Stimulated activated CD4-positive, alpha-beta T cell treated with anti-CD3 and anti-CD28 coated beads, Interleukin-15, amount 100 ng/mL, for 48 hours (primary cell): ENCODE measurements around the gene CD2.
"Not testable (repeated sequence)": the region's sequence is repeated elsewhere in the genome, so short reads cannot be mapped to it uniquely, and the experiment has no call there.

Experiments
- DNase-seq, 2 donors: peaks; one replicate each; pipeline ENCODE4 v3.0.0-alpha.2; 2020; ENCODE audit warnings: low read depth in 2 of 2

The CD2 gene

GRCh38 chr1:116732726-116733125 lies 21.5 kb upstream of the CD2 start:
- DNase-seq = no peak

GRCh38 chr1:116733476-116734365 lies 20.5 kb upstream of the CD2 start:
- no peak for DNase-seq

DNA sequence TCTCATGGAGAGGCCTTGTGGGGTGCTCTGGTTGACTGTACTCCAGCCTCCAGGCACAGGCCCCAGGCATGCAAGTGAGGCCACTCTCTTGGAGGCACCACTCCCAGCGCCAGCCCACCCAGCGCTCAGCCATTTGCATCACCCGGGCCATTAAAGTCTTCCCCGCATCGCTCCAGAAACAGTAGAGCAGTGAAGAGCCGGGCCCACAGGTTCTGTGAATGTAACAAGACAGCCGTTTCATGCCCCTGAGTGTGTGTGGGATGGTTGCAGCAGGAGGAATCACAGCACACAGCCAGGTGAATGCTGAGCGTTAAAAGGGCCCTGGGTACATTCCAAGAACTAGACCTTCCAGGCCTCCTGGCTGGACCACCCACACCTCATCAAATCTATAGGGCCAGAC lies 19.0 kb upstream of the CD2 start:
- no peak for DNase-seq

DNA sequence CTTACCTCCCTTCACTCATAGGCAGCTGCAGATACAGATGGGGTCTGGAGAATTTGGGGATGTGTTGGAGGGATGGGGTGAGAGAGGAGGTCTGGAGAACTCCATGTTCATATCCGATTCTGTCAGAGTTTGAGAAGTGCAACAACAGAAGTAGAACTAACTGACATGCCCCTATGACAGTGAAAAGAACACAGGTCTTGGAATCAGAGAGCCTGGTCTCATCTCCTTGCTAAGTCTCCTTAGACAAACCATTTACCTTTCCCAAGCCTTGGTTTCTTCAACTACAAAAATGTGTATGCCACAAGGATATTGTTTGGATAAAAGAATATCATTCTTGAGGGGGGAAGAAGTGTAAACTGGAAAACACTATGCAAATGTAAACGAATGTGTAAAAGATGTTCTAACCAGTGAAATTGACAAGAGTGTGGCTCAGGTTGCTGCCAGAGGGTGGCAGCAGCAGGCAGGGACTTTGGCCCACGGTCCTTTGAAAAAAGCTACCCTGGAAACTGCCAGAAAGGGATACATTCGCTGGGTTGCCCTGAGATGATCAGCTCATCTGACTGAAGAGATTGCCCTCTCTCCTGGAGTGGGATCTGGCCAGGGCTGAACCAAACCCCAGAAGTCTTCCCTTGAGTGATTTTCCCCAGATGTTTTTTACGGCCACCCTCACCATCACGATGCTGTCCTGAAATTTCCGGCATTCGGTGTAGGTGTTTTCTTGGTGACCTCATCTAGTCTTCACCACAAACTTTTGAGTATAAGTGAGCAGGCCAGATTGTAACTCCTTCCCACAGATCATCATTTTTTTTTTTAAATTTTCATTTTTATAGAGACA lies 17.0 kb upstream of the CD2 start:
- DNase-seq = peak; percentile 60 to 73

DNA sequence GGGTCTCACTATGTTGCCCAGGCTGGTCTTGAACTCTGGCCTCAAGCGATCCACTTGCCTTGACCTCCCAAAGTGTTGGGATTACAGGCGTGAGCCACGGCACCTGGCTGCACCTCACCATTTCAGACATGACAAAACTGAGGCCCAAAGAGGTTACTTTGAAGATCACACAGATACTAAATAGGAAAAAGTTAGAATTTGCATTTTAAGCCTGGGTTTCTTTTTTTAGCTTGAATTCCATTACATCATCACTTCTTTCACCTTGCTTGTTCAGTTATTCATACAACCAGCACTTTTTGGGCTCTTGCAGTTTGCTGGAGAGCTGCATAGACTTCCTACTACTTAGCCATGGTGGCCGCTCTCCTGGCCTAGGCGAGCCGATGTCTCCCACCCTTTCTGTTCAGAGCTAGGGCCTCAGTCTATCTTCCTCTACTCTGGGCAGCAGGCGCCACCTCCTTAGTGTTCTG lies 16.3 kb upstream of the CD2 start:
- no peak for DNase-seq

GRCh38 chr1:116738673-116739370 lies 15.4 kb upstream of the CD2 start:
- DNase-seq = peak in 1 of 2 donors; percentile 58

- no peak for DNase-seq
Observed at GRCh38 chr1:116739371-116740012, 14.7 kb upstream of the CD2 start.

GRCh38 chr1:116740296-116740695 lies 13.9 kb upstream of the CD2 start:
- DNase-seq = no peak

DNA sequence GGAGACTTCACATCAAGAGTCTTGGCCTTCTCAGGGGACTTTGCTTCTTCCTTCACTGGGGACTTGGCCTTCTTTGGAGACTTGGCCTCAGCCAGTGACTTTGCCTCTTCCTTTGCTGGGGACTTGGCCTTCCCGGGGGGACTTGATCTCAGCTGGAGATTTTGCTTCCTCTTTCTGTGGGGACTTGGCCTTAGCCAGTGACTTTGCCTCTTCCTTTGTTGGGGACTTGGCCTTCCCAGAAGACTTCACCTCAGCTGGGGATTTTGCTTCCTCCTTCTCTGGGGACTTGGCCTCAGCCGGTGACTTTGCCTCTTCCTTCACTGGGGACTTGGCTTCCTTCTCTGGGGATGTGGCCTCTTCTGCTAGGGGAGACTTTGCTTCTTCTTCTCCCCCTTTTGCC lies 13.5 kb upstream of the CD2 start:
- DNase-seq = no peak

DNA sequence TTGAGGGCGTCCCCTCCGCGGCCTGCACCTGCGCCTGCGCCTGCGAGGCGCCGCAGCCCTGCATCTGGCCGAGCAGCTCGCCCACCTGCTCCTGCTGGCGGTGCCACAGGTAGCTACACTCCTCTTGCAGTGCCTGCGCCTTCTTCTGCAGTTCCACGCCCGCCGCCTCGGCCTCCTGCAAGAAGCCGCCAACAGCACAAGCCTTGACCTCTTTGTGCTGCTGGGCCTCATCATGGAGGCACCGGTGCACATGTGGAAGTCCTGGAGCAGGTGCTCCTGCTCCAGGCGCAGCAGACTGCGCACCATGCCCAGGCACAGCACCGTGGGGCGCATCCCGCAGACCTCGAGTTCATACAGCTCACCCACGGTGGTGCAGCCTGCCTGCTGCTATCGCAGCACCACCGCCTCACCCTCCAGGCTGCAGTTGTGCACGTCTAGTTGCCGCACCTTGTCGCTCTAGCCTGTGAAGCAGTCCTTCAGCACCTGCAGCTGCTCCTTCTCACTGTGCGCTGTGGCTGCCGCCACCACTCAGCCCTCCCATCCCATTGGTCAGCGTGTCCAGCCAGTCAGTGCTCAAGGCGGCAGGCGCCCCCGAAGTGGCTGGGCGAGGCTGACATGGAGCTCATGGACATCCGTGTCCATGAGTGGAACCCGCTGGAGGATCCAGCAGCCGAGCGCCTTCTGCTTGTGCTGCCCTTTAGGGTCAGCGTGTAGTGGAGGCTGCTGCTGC lies 12.2 kb upstream of the CD2 start:
- DNase-seq = no peak

DNA sequence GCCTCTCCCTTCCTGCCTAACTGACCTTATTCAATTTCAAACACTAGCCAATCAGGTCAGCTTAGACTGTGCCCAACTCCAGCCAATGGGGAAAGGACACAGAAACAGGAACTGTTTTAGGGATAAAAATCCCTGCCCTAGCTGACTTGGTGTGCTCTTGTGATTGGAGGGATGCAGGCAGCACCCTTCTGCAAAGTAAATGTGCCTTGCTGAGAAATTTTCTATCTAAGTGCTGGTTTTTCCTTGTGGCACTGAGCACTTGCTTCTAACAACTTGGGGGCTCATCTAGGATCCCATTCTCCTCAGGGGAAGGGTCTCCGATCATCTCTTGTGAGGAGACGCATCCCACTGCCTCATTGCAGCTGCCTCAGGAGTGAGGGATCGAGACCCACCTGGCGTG lies 10.7 kb upstream of the CD2 start:
- DNase-seq = no peak

DNA sequence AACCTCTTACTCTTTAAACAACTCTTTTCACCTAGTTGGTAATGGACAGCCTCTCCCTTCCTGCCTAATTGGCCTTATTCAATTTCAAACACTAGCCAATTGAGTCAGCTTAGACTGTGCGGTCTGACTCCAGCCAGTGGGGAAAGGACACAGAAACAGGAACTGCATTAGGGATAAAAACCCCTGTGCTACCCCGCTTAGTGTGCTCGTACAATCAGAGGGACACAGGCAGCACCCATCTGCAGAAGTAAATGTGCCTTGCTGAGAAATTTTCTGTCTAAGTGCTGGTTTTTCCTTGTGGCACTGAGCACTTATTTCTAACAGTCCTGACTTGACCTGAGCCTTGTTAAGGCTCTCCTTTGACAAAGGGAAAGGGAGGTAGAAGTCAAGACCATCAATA lies 6.0 kb upstream of the CD2 start:
- DNase-seq = no peak

GRCh38 chr1:116751146-116751545 lies 3.1 kb upstream of the CD2 start:
- no peak for DNase-seq

GRCh38 chr1:116751621-116752020 lies 2.6 kb upstream of the CD2 start:
- DNase-seq = no peak

DNA sequence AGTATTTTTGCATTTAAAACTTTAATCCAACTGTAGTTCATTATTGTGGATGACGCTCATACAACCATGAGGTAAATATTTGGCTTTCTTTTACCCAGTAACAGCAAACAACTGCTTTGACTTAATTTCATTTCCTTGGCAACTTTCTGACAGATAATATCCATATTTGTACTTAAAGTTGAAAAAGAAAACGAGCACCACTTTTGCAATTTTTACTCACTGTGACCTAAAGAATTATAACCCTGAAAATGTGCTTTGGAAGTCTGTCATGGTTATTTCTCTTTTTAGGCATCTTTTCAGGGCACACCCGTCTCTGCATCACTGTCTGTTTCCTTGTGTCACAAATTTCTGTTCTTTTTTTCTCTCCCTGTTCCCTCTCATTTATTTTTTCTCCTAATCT lies 918 bp upstream of the CD2 start:
- no peak for DNase-seq

- DNase-seq = no peak
Observed at GRCh38 chr1:116755066-116755465, 836 bp downstream of the CD2 start.

- no peak for DNase-seq
Observed at GRCh38 chr1:116755681-116756080, 1.5 kb downstream of the CD2 start.

DNA sequence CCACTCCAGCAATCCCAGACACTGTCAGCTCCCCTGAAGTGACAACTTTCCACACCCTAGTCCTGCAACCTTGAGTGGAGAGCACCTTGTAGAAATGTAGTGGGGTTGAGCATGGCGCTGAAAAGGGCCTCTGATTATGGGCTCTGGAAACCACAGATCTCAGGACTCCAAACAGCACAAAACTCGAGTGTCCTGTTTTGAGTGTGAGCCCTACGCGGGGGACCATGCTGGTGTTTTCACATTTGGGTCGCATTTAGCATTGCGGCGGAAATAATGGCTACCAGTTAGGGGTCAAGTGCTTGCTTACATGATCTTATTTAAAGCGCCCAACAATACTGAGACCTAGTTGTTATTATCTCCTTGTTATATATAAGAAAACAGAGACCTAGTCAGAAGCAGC lies 1.9 kb downstream of the CD2 start:
- DNase-seq = not testable (repeated sequence)

DNA sequence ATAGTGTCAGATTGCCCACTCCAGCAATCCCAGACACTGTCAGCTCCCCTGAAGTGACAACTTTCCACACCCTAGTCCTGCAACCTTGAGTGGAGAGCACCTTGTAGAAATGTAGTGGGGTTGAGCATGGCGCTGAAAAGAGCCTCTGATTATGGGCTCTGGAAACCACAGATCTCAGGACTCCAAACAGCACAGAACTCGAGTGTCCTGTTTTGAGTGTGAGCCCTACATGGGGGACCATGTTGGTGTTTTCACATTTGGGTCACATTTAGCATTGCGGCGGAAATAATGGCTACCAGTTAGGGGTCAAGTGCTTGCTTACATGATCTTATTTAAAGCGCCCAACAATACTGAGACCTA lies 4.2 kb downstream of the CD2 start:
- DNase-seq = not testable (repeated sequence)

DNA sequence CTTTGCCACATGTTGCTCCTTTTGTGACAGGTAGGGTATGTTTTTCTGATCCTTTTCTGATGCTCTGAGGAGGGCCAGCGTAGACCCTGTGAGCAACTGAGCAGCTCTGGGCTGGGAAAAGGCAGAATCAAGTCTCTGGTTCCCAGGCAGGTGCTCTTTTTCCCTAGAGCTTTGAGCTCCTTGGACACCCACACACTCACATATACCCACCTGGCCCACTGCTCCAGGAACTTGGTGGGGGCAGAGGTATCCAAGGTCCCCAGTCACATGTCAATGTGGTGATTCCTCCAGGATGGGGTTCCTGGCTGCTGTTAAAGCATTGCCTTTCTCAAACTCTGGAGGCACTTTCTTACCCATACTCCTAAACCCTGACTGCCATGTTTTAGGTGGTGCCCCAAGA lies 5.4 kb downstream of the CD2 start:
- DNase-seq = no peak

GRCh38 chr1:116760487-116760886 lies 6.3 kb downstream of the CD2 start:
- DNase-seq = no peak
